HepG2 (cell line): ENCODE measurements around the gene VAV2.

Experiments used
- EZH2 ChIP-seq: conservative IDR thresholded peaks from 2 replicates; pipeline ENCODE4 v1.6.1; 2012; ENCODE audit warnings: mild to moderate bottlenecking, low read depth, low read length, moderate library complexity
- SIN3B ChIP-seq: fragments of 150-350 bp; IDR thresholded peaks from 2 replicates; pipeline ENCODE4 v1.6.1; 2014; ENCODE audit warnings: low read length
- YEATS4 ChIP-seq: sonication (generic); formaldehyde crosslinking; IDR thresholded peaks from 2 replicates; pipeline ENCODE4 v1.4.0; 2020; ENCODE audit warnings: missing genetic modification reagents, borderline replicate concordance
- ZBTB7A ChIP-seq: sonication (generic); formaldehyde crosslinking; IDR thresholded peaks from 2 replicates; pipeline ENCODE4 v1.8.0; 2022; ENCODE audit warnings: mild to moderate bottlenecking, missing genetic modification reagents
- TF ChIP-seq, protein P1 (sequence below): IDR thresholded peaks from 2 replicates; pipeline ENCODE4 v1.6.1; 2016; ENCODE audit warnings: low read depth, borderline replicate concordance
- TF ChIP-seq, protein P2 (sequence below): sonication (generic); formaldehyde crosslinking; IDR thresholded peaks from 2 replicates; pipeline ENCODE4 v1.4.0; 2020; ENCODE audit warnings: mild to moderate bottlenecking, missing genetic modification reagents
- TF ChIP-seq, protein P3 (sequence below): sonication (generic); formaldehyde crosslinking; IDR thresholded peaks from 2 replicates; pipeline ENCODE4 v1.8.0; 2022; ENCODE audit warnings: mild to moderate bottlenecking, missing genetic modification reagents

DNA sequence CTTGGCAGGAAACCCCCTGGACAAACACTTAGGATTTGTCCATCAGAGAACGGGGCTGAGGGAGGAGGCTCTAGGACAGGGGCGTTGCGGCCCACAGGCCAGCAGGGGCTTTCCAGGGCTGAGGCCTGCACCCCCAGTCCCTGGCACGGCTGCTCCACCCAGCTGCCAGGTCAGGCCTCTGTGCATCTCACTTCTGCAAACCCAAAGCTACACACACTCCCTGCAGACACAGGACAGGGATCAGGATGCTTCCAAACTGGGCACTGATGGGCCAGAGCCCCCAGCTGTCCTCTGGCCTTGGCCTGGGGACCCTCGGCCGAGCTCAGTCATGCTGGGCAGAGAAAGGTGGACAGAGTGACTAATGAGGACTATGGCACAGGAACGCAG is 147.7 kb downstream of the VAV2 start:
- TF ChIP-seq YEATS4 (no peak), ZBTB7A (no peak), EZH2 (no peak), SIN3B (no peak)
- TF ChIP-seq, protein P1, sequence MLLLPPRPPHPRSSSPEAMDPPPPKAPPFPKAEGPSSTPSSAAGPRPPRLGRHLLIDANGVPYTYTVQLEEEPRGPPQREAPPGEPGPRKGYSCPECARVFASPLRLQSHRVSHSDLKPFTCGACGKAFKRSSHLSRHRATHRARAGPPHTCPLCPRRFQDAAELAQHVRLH (CRISPR knock-in tag), result no peak
- TF ChIP-seq, protein P2, sequence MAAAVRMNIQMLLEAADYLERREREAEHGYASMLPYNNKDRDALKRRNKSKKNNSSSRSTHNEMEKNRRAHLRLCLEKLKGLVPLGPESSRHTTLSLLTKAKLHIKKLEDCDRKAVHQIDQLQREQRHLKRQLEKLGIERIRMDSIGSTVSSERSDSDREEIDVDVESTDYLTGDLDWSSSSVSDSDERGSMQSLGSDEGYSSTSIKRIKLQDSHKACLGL (CRISPR knock-in tag), result no peak
- TF ChIP-seq, protein P3, sequence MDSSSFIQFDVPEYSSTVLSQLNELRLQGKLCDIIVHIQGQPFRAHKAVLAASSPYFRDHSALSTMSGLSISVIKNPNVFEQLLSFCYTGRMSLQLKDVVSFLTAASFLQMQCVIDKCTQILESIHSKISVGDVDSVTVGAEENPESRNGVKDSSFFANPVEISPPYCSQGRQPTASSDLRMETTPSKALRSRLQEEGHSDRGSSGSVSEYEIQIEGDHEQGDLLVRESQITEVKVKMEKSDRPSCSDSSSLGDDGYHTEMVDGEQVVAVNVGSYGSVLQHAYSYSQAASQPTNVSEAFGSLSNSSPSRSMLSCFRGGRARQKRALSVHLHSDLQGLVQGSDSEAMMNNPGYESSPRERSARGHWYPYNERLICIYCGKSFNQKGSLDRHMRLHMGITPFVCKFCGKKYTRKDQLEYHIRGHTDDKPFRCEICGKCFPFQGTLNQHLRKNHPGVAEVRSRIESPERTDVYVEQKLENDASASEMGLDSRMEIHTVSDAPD (CRISPR knock-in tag), result no peak
